ENCODE results near the gene TSHZ1.

TSHZ1 gene

DNA sequence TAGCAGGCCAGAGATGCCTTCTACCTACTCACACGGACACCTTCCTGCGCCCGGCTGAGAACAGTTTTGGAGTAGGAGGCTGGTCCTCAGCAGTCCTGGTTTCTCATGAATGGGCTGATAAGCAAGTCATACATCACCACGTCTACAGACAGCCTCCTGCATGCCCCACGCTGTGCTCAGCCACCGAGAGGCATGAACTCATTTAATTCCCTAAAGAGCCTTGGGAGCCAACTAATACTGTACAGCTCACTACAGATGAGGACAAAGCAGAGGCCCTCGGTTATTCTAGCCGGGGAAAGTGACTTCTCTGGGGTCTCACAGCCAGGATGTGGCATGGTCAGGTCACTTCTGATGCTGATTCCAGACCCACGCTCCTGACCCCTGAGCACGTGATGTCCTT lies 105.6 kb downstream of the TSHZ1 start:
- TF ChIP-seq, protein P1, sequence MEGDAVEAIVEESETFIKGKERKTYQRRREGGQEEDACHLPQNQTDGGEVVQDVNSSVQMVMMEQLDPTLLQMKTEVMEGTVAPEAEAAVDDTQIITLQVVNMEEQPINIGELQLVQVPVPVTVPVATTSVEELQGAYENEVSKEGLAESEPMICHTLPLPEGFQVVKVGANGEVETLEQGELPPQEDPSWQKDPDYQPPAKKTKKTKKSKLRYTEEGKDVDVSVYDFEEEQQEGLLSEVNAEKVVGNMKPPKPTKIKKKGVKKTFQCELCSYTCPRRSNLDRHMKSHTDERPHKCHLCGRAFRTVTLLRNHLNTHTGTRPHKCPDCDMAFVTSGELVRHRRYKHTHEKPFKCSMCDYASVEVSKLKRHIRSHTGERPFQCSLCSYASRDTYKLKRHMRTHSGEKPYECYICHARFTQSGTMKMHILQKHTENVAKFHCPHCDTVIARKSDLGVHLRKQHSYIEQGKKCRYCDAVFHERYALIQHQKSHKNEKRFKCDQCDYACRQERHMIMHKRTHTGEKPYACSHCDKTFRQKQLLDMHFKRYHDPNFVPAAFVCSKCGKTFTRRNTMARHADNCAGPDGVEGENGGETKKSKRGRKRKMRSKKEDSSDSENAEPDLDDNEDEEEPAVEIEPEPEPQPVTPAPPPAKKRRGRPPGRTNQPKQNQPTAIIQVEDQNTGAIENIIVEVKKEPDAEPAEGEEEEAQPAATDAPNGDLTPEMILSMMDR (conservative IDR thresholded peaks at IDR 0.05; ENCODE audit: control insufficient read depth, insufficient read depth, low read depth, low read length), result no peak
- no peak for DNase-seq (ENCODE audit: low read depth)
- no peak overlapping the region for H3K4me3 ChIP-seq (ENCODE audit: control insufficient read depth, low read depth, low read length)

DNA sequence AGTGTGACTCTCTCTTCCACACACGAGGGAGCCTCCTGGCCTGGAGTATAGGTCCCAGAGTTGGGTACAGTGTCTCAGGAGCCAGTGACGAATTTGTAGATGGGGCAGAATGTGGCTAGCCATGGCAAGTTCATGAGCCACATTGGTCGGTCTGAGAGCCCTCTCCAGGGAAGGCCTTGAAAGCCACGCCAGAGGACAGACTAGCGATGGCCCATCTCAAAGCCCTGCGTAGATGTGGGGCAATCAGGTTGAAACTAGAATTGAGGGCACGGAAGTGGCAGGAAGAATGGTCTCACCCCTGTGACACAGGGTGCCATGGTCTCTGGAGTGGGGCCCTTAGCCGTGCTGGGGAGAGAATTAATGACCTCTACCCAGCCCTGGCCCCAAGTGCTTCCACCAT lies 106.2 kb downstream of the TSHZ1 start:
- TF ChIP-seq, protein P1 (conservative IDR thresholded peaks at IDR 0.05; ENCODE audit: control insufficient read depth, insufficient read depth, low read depth, low read length), result no peak
- DNase-seq (ENCODE audit: low read depth), result no peak
- H3K4me3 ChIP-seq (ENCODE audit: control insufficient read depth, low read depth, low read length), result no peak overlapping the region

DNA sequence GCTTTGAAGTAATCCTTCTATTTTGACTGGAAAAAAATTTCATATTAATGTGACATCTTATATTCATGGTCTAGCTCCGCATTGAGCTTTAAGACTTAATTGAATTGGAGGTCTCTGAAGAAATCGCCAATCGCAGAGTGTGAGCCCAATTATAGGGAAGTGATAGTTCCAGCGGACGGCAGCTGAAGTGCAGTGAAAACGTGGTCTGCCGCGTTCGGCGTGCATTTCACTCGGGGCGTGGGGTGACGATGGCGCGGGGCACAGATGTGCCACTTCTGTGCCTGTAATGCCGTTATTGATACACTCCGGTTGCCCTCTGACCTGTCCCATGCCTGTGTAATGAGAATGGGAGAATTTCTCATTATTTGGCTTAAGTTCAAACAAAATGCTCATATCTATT lies 106.7 kb downstream of the TSHZ1 start:
- TF ChIP-seq, protein P1 (conservative IDR thresholded peaks at IDR 0.05; ENCODE audit: control insufficient read depth, insufficient read depth, low read depth, low read length), result no peak

DNA sequence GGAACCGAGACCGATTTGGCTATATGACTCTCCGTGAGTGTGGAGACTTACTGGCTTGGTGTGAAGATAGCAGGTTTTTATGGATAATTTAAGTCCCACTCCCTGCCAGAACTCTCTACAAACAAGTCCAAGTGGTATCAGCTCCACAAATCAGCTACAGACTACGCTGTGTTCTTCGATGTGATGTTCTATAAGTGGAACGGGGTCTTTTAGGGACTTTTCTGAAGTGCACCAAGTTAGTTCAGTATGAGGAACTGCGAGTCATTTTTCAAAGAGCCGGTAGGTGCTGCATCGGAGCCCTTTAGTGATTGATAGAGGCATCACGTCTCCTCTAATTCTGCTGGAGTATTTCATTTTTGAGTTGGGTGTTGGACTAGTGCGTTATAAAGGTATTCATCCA lies 107.1 kb downstream of the TSHZ1 start:
- no peak for DNase-seq (ENCODE audit: low read depth)
- H3K4me3 ChIP-seq (ENCODE audit: control insufficient read depth, low read depth, low read length), result no peak overlapping the region
- TF ChIP-seq, protein P1 (conservative IDR thresholded peaks at IDR 0.05; ENCODE audit: control insufficient read depth, insufficient read depth, low read depth, low read length), result no peak

More for the DNA sequence above, 106.7 kb downstream of the TSHZ1 start:
- DNase-seq (ENCODE audit: low read depth), result no peak
- H3K4me3 ChIP-seq (ENCODE audit: control insufficient read depth, low read depth, low read length), result no peak overlapping the region

DNA sequence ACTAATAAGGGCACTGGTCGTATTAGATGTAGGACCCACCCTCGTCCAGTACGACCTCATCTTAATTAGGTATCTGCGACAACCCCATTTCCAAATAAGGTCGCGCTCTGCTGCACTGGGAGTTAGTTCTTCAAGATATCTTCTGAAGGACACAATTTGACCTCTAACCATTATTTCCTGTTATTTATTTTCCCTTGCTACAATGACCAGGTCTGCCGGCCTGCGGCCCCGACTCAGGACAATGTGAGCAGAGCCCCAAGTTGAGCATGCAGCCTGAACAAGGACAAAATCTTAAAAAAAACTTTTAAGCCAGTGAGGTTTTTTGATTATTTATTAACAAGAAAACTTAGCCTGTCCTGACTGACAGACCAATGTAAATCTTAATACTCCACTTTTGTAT lies 109.3 kb downstream of the TSHZ1 start:
- no peak overlapping the region for H3K4me3 ChIP-seq (ENCODE audit: control insufficient read depth, low read depth, low read length)
- no peak for DNase-seq (ENCODE audit: low read depth)
- TF ChIP-seq, protein P1 (conservative IDR thresholded peaks at IDR 0.05; ENCODE audit: control insufficient read depth, insufficient read depth, low read depth, low read length), result no peak

DNA sequence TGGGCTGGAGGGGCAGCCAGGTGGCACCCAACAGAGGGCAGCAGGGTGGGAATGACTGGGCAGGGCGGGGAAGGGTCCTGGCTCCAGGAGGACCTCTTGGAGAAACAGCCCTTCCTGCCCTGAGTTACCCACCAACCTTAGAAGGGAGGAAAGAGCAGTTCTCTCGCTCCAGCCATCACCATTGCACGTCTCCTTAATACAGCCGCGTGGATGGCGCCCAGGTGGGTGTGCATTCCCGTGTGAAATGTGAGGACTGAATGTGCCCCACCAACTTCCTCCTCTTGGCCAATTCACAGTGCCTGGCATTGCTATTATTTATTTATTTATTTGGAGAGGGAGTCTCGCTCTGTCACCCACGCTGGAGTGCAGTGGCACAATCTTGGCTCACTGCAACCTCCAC lies 109.9 kb downstream of the TSHZ1 start:
- no peak for DNase-seq (ENCODE audit: low read depth)
- TF ChIP-seq, protein P1 (conservative IDR thresholded peaks at IDR 0.05; ENCODE audit: control insufficient read depth, insufficient read depth, low read depth, low read length), result no peak
- H3K4me3 ChIP-seq (ENCODE audit: control insufficient read depth, low read depth, low read length), result no peak overlapping the region

DNA sequence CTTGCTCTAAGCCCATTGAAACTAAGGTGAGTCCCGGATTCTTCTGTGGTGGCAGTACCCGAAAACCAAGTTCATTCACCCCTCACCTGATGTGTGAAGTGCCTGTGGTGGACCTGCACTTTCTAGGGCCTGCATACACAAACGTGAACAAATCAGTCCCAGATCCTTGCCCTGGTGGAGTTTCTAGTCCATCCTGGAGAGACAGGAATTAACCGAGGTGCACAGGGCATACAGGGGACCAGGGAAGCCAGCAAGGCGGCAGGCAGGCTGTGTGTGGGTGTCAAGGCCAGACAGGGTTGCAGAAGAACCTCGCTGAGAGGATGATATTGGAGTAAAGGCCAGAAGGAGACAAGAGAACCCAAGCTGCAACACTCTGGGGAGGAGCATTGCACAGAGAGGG lies 110.8 kb downstream of the TSHZ1 start:
- DNase-seq (ENCODE audit: low read depth), result no peak
- H3K4me3 ChIP-seq (ENCODE audit: control insufficient read depth, low read depth, low read length), result no peak overlapping the region
- TF ChIP-seq, protein P1 (conservative IDR thresholded peaks at IDR 0.05; ENCODE audit: control insufficient read depth, insufficient read depth, low read depth, low read length), result no peak

Measured in fibroblast of mammary gland (primary cell).